Coronary artery (tissue), 2 donors: ENCODE data around the gene NDUFV1.
"Not testable (repeated sequence)": the region's sequence is repeated elsewhere in the genome, so short reads cannot be mapped to it uniquely, and the experiment has no call there.

Experiments used
- DNase-seq: peaks from one replicate; pipeline ENCODE4 v3.0.0-alpha.2; 2017; ENCODE audit warnings: low spot score
- H3K27ac ChIP-seq, 2 donors: fragments of 200-600 bp; sonication (generic); one replicate each; pipeline ENCODE4 v1.5.1; 2016 to 2019
- H3K4me3 ChIP-seq: fragments of 200-600 bp; sonication (generic); 2 replicates; pipeline ENCODE4 v1.5.1; 2016; ENCODE audit warnings: mild to moderate bottlenecking, moderate library complexity
- CTCF ChIP-seq: fragments of 200-600 bp; sonication (generic); IDR thresholded peaks from one replicate; pipeline ENCODE4 v1.5.1; 2019; ENCODE audit warnings: antibody characterized with exemption

Gene NDUFV1

GRCh38 chr11:67633758-67634365 is 27.1 kb downstream of the NDUFV1 start:
- DNase-seq: no peak
- Histone ChIP-seq H3K4me3 (no peak overlapping the region), H3K27ac (no peak overlapping the region)
- TF ChIP-seq CTCF: no peak

GRCh38 chr11:67634366-67635230 is 27.9 kb downstream of the NDUFV1 start:
- DNase-seq: peak; percentile 71
- TF ChIP-seq CTCF: no peak
- no peak overlapping the region for H3K27ac ChIP-seq
- H3K4me3 ChIP-seq: no peak overlapping the region

DNA sequence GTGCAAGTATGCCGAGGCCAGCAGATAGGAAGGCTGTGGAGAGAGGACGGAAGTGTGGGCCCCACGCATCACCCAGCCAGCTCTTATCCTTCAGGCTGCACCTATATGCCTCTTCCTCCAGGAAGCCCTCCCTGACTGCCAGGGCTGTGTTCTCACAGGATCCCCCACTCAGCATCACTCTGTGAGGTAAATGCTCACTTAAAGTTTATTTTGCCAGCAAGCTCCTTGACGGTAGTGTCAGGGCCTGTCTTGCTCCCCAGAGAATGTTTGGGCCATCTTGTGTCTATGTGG is 28.4 kb downstream of the NDUFV1 start:
- DNase-seq: no peak
- no peak overlapping the region for H3K27ac ChIP-seq
- no peak overlapping the region for H3K4me3 ChIP-seq
- no peak for TF ChIP-seq CTCF

DNA sequence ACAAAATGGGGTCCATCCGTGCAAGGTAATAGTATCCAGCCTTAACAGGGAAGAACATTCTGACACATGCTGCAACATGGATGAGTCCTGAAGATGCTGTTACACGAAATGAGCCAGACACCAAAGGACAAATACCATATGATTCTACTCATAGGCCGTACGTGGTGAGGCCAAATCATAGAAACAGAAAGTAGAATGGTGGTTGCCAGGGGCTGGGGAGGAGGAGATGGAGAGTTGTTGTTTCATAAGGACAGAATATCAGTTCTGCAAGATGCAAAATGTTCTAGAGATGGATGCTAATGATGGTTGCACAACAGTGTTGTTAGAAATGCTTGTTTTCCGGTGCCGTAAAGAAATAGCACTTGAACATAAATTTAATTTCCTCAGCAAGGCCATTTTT is 30.2 kb downstream of the NDUFV1 start:
- no peak for DNase-seq
- Histone ChIP-seq H3K4me3 (no peak overlapping the region), H3K27ac (no peak overlapping the region)
- TF ChIP-seq CTCF: no peak

DNA sequence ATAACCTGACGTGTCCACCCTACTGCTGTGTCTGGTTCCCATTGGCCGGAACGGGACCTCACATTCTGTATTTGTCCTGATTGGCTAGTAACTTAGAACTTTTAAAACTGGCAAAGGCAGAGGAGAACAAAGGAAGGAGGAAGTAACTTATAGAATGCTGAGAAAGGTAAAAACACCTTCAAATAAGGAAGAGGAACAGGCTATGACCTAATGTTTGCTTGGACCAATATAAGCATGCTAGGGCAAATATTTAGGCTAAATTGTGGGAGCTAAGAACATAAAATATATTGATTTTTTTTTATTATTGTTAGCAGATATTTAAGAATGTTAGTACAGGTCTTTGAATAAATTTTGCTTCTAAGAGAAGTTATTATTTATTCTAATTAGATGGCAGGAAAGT is 30.7 kb downstream of the NDUFV1 start:
- not testable (repeated sequence) for DNase-seq, H3K27ac ChIP-seq, H3K4me3 ChIP-seq

DNA sequence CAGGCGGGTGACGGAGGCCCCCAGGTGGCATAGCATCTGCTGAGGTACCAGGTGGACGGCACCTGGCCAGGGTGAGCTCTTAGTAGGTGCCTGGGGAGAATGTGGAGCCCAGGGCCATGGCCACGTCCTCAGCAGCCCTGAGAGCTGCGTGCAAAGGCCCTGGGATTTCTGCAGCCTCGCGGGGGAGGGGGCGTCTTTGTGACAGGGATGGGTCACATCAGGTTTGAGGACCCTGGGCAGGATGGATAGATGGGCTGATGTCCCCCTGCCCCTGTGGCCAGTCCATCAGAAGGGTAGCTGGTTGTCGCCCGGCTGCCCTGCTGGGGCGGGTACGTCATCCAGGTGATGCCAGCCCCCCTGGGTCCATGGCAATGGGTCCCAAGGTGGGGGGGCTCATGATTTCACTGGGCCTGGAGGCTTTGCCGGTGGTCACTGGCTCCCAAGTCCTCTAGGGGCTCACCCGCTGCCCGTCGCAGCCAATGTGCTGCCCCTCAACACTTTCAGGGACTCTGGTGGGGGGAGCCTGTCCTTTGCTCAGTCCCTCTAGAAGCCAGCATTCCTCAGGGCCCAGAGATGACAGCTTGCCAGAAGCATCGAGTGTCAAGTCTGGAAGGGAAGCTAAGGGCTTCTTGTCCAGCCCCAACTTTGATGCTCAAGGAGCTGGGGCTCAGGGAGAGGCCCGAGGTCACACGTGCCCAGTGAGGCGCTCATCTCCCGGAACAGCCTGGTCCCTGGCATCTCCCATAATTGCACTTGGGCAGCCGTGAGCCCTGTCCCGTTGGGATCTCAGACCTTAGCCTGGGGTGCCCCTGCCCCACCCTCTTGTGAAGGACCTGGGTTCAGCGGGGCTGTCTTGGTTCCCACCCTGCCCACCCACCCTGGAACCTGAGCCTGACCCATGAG is 32.0 kb downstream of the NDUFV1 start:
- no peak for DNase-seq

More for the DNA sequence above, 32.0 kb downstream of the NDUFV1 start:
- no peak for TF ChIP-seq CTCF
- H3K27ac ChIP-seq: no peak overlapping the region
- no peak overlapping the region for H3K4me3 ChIP-seq
